ENCODE results near the gene TRRAP. TPM values are rescaled to one million over a fixed set of nuclear protein-coding genes. Genes with fewer than 3 reads are reported as not detected.

The TRRAP gene
- polyA plus RNA-seq, 1 donor = 24.7 TPM

DNA sequence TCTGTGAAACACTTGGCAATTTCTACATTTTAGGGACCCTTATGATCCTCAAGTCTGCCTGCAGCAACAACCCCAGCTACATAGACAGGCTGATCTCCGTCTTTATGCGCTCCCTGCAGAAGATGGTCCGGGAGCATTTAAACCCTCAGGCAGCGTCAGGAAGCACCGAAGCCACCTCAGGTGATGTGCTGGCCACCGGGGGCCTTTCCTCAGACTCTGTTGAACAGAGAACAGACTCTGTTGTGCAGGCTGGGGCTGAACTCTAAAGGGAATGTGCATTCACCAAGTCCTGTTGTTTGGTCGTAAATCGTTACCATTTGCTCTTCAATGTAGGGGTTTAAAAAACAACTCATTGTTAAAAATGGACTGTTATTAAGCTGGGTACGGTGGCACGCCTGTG lies 86.3 kb downstream of the TRRAP start:
- Histone ChIP-seq H3K27ac (ENCODE audit: low read length) (no peak overlapping the region), H3K9me3 (ENCODE audit: control insufficient read depth, low read depth, low read length) (no peaks in the 10 kb centered on the region), H3K4me1 (ENCODE audit: control insufficient read depth, insufficient read depth, low read length) (no peaks in the 10 kb centered on the region), H3K36me3 (ENCODE audit: control insufficient read depth, insufficient read depth, low read length) (peaks cover 78% of the 10 kb centered on the region), H3K4me3 (ENCODE audit: low read length) (no peak overlapping the region), H3K27me3 (ENCODE audit: control insufficient read depth, insufficient read depth, low read length) (no peaks in the 10 kb centered on the region)
- no peak for DNase-seq
- WGBS (ENCODE audit: insufficient coverage, low lambda C conversion rate) = no CpG with 5 or more reads among the region's 10 CpGs

DNA sequence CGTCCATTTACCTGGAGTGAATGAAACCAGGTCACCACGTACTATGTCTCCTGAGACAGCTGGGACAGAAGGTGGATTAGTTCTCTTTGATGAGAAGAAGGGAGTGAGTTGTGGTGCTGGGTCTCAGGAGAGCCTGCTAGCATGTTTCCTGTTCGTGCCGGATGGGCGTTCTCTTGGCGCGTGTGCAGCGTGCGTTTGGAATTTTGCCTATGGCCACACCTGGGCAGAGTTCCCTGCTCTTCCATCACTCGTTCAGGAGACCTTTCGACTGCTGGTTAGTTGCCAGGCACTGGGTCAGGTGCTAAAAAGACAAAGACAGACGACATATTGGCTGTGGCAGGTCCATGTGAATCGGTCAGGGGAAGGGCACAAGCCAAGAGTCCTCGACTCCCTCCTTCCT lies 90.3 kb downstream of the TRRAP start:
- no peaks in the 10 kb centered on the region for H3K27me3 ChIP-seq (ENCODE audit: control insufficient read depth, insufficient read depth, low read length)
- H3K4me1 ChIP-seq (ENCODE audit: control insufficient read depth, insufficient read depth, low read length) = no peaks in the 10 kb centered on the region
- no peak overlapping the region for H3K27ac ChIP-seq (ENCODE audit: low read length)
- WGBS (ENCODE audit: insufficient coverage, low lambda C conversion rate) = no CpG with 5 or more reads among the region's 14 CpGs
- no peaks in the 10 kb centered on the region for H3K9me3 ChIP-seq (ENCODE audit: control insufficient read depth, low read depth, low read length)
- H3K36me3 ChIP-seq (ENCODE audit: control insufficient read depth, insufficient read depth, low read length) = peaks cover 84% of the 10 kb centered on the region
- no peak for DNase-seq
- H3K4me3 ChIP-seq (ENCODE audit: low read length) = no peak overlapping the region

DNA sequence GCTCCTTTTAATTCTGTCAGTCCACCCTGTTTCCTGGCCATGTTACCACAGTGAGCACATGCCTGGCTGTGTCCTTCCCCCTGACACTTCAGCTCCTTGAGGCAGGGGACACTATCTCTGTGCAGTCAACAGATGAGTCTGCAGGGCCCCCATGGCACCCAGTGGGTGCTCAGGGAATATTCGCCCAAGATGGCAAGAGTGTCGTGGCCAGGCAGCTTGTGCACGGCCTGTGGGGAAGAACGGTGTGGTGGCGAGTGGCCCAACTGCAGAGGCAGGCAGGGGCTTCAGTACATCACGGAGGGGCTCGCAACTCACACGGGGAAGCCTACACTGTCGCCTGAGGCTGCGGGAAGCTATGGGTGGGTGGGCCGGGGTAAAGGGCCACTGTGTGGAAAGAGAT lies 91.1 kb downstream of the TRRAP start:
- no CpG with 5 or more reads among the region's 11 CpGs for WGBS (ENCODE audit: insufficient coverage, low lambda C conversion rate)
- Histone ChIP-seq H3K4me1 (ENCODE audit: control insufficient read depth, insufficient read depth, low read length) (no peaks in the 10 kb centered on the region), H3K27ac (ENCODE audit: low read length) (no peak overlapping the region)

DNA sequence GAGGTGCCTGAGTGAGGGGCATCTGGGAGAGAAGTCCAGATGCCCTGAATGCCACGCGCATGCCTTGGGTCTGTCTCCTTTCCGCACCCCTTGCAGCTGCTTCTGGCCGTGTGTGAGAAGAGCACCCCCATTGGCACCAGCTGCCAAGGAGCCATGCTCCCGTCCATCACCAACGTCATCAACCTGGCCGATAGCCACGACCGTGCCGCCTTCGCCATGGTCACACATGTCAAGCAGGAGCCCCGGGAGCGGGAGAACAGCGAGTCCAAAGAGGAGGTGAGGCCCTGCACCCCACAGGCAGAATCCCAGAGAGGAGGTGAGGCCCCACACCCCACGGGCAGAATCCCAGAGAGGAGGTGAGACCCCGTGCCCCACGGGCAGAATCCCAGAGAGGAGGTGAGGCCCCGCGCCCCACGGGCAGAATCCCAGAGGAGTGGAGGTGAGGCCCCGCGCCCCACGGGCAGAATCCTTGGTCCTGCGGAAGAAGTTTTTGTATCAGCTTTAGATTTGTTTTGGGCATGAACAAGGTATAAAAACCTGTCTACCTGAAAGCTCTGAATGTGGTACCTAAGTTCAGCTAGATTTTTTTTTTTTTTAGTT lies 91.8 kb downstream of the TRRAP start:
- WGBS (ENCODE audit: insufficient coverage, low lambda C conversion rate) = no CpG with 5 or more reads among the region's 24 CpGs

More for the DNA sequence above, 91.1 kb downstream of the TRRAP start:
- Histone ChIP-seq H3K9me3 (ENCODE audit: control insufficient read depth, low read depth, low read length) (no peaks in the 10 kb centered on the region), H3K4me3 (ENCODE audit: low read length) (no peak overlapping the region), H3K27me3 (ENCODE audit: control insufficient read depth, insufficient read depth, low read length) (no peaks in the 10 kb centered on the region), H3K36me3 (ENCODE audit: control insufficient read depth, insufficient read depth, low read length) (peaks cover 88% of the 10 kb centered on the region)
- DNase-seq = no peak

DNA sequence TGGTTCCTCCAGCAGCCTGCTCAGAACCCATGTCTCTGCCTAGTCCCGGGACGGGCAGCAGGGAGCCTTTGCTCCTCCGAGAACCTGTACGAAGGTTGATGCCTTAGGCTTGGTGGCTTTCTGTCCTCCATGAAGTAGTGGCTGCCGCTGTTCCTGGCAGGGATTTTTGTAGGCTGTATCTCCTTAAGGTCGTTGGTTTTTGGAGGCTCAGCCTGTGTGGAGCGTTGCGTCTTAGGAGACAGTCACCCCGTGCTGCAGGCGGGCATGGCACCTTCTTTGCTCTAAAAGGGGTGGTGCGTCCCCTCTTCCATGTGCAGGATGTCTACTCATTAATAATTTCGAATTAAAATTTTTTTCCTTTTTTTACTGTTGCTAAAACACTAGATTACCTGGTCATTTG lies 92.5 kb downstream of the TRRAP start:
- H3K4me3 ChIP-seq (ENCODE audit: low read length) = no peak overlapping the region
- H3K27ac ChIP-seq (ENCODE audit: low read length) = no peak overlapping the region
- peaks cover 87% of the 10 kb centered on the region for H3K36me3 ChIP-seq (ENCODE audit: control insufficient read depth, insufficient read depth, low read length)
- DNase-seq = no peak
- no peaks in the 10 kb centered on the region for H3K9me3 ChIP-seq (ENCODE audit: control insufficient read depth, low read depth, low read length)
- H3K27me3 ChIP-seq (ENCODE audit: control insufficient read depth, insufficient read depth, low read length) = no peaks in the 10 kb centered on the region
- no peaks in the 10 kb centered on the region for H3K4me1 ChIP-seq (ENCODE audit: control insufficient read depth, insufficient read depth, low read length)
- WGBS (ENCODE audit: insufficient coverage, low lambda C conversion rate) = 100% methylated on average over 1 of the region's 12 CpGs

More for the DNA sequence above, 91.8 kb downstream of the TRRAP start:
- Histone ChIP-seq H3K27me3 (ENCODE audit: control insufficient read depth, insufficient read depth, low read length) (no peaks in the 10 kb centered on the region), H3K4me3 (ENCODE audit: low read length) (no peak overlapping the region), H3K27ac (ENCODE audit: low read length) (no peak overlapping the region), H3K36me3 (ENCODE audit: control insufficient read depth, insufficient read depth, low read length) (peaks cover 87% of the 10 kb centered on the region), H3K4me1 (ENCODE audit: control insufficient read depth, insufficient read depth, low read length) (no peaks in the 10 kb centered on the region), H3K9me3 (ENCODE audit: control insufficient read depth, low read depth, low read length) (no peaks in the 10 kb centered on the region)
- DNase-seq = no peak

DNA sequence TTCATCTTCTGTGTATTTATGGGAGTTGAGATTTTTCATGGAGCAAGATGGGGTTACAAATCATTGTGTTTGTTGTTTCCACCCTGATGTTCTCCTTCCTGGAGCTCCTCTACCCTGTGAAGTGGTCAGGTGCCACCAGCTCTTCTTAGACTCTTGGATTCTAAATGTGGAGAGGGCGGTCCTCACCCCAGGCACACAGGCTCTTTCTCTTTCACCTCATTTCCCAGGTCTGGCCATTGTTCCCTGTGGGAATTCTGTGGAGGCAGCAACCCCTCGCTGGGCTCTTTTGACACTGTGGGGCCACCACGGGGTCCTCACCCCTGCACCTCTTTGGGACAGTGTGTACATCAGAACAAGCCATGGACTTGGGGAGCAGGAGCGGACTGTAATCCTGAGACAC lies 95.9 kb downstream of the TRRAP start:
- DNase-seq = no peak
- Histone ChIP-seq H3K27me3 (ENCODE audit: control insufficient read depth, insufficient read depth, low read length) (no peaks in the 10 kb centered on the region), H3K4me3 (ENCODE audit: low read length) (no peak overlapping the region), H3K4me1 (ENCODE audit: control insufficient read depth, insufficient read depth, low read length) (no peaks in the 10 kb centered on the region), H3K27ac (ENCODE audit: low read length) (no peak overlapping the region), H3K36me3 (ENCODE audit: control insufficient read depth, insufficient read depth, low read length) (peaks cover 95% of the 10 kb centered on the region), H3K9me3 (ENCODE audit: control insufficient read depth, low read depth, low read length) (no peaks in the 10 kb centered on the region)
- no CpG with 5 or more reads among the region's 4 CpGs for WGBS (ENCODE audit: insufficient coverage, low lambda C conversion rate)

DNA sequence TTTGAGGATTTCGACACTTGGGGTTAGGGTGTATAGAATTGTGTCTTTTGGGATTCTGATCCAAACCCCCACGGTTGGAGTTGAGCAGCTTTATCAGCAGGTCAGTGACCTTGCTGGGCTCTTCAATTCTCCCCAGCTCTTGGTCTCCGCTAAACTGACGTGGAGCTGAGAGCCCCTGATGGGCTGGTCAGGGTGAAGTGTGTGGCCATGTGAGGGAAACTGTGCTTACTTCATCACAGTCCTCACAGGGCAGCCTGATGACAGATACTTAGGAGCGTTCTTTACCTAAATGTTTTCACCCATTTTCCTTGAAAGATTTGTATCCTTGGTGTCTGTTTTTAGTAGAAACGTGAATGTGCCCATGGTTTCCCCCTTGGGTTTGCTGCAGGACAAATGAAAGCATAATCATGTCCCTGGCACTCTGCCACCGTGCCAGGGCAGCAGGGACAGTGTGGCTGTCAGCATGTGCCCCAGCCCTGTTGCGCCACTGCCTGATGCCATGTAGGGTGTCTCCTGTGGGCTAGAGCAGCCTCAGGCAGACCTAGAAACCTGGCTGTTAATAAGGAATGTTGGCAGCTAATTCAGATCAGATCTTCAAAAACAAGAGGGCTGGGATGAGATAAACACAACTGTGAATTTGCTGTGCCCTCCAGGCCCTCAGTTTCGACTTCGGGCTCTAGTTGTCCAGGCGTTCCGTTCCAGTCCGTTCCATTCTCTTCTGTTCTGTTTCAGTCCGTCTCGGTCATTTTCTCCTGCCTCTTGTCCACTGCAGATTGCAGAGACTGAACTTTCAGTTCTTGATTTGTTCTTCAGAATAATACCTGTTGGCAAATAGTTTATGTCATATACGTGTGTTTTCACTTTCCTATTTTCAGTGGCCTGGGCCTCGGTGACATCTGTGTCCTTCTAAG lies 96.8 kb downstream of the TRRAP start:
- Histone ChIP-seq H3K27ac (ENCODE audit: low read length) (no peak overlapping the region), H3K9me3 (ENCODE audit: control insufficient read depth, low read depth, low read length) (no peaks in the 10 kb centered on the region), H3K27me3 (ENCODE audit: control insufficient read depth, insufficient read depth, low read length) (no peaks in the 10 kb centered on the region), H3K36me3 (ENCODE audit: control insufficient read depth, insufficient read depth, low read length) (peaks cover 94% of the 10 kb centered on the region), H3K4me1 (ENCODE audit: control insufficient read depth, insufficient read depth, low read length) (no peaks in the 10 kb centered on the region), H3K4me3 (ENCODE audit: low read length) (no peak overlapping the region)
- 93% methylated on average over 3 of the region's 17 CpGs for WGBS (ENCODE audit: insufficient coverage, low lambda C conversion rate)
- no peak for DNase-seq

DNA sequence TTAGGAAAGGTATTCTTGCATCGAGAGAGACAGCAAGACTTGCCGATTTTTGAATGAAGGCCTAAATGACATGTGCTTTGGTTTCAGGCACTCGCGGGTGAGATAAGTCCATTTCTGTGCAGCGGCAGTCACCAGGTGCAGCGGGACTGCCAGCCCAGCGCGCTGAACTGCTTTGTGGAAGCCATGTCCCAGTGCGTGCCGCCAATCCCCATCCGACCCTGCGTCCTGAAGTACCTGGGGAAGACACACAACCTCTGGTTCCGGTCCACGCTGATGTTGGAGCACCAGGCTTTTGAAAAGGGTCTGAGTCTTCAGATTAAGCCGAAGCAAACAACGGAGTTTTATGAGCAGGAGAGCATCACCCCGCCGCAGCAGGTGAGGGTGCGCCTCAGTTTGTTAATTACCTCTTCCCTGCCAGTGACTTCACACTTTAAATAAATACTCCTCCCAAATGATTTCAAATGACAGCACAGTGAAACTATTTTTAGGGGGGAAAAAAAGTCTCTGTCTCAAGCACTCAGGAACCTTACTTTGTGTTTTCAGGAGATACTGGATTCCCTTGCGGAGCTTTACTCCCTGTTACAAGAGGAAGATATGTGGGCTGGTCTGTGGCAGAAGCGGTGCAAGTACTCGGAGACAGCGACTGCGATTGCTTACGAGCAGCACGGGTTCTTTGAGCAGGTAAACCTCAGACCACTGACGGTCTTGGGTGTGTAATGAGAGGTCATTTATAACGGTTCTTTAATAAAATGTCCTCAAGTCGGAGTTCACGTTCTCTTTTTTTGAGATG lies 98.3 kb downstream of the TRRAP start:
- Histone ChIP-seq H3K27ac (ENCODE audit: low read length) (no peak overlapping the region), H3K36me3 (ENCODE audit: control insufficient read depth, insufficient read depth, low read length) (peaks cover 92% of the 10 kb centered on the region), H3K4me3 (ENCODE audit: low read length) (no peak overlapping the region), H3K4me1 (ENCODE audit: control insufficient read depth, insufficient read depth, low read length) (no peaks in the 10 kb centered on the region), H3K9me3 (ENCODE audit: control insufficient read depth, low read depth, low read length) (peaks cover under 1% of the 10 kb centered on the region), H3K27me3 (ENCODE audit: control insufficient read depth, insufficient read depth, low read length) (no peaks in the 10 kb centered on the region)
- DNase-seq = no peak
- WGBS (ENCODE audit: insufficient coverage, low lambda C conversion rate) = 100% methylated on average over 3 of the region's 30 CpGs

DNA sequence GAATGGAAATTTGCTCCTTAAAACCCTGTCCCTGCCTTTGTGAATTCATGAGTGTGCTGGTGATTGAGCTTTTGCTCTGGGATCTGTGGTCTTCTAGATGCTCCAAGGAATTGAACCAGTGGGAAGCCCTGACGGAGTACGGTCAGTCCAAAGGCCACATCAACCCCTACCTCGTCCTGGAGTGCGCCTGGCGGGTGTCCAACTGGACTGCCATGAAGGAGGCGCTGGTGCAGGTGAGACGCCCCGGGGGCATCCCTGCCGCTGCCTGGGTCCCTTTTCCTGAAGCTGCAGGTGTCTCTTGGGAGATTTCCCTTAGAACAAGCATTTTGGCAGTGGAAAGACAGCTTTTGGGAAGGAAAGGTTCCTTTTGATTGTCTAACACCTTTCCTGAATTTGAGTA lies 100.3 kb downstream of the TRRAP start:
- H3K27me3 ChIP-seq (ENCODE audit: control insufficient read depth, insufficient read depth, low read length) = no peaks in the 10 kb centered on the region
- no peak overlapping the region for H3K27ac ChIP-seq (ENCODE audit: low read length)
- H3K36me3 ChIP-seq (ENCODE audit: control insufficient read depth, insufficient read depth, low read length) = peaks cover 93% of the 10 kb centered on the region
- peaks cover 3% of the 10 kb centered on the region for H3K9me3 ChIP-seq (ENCODE audit: control insufficient read depth, low read depth, low read length)
- no peak for DNase-seq
- no peak overlapping the region for H3K4me3 ChIP-seq (ENCODE audit: low read length)
- no CpG with 5 or more reads among the region's 9 CpGs for WGBS (ENCODE audit: insufficient coverage, low lambda C conversion rate)
- H3K4me1 ChIP-seq (ENCODE audit: control insufficient read depth, insufficient read depth, low read length) = no peaks in the 10 kb centered on the region

DNA sequence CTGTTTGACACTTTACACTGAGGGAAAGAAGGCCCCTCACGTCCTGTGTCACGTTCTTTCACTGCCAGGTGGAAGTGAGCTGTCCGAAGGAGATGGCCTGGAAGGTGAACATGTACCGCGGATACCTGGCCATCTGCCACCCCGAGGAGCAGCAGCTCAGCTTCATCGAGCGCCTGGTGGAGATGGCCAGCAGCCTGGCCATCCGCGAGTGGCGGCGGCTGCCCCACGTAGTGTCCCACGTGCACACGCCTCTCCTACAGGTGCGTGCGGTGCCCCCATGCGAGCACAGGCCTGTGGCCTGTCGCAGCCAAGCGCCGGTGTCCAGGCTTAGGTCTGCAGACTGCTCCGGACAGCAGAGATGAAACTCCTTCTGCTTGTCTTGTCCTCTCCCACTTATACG lies 103.4 kb downstream of the TRRAP start:
- WGBS (ENCODE audit: insufficient coverage, low lambda C conversion rate) = no CpG with 5 or more reads among the region's 23 CpGs
- H3K36me3 ChIP-seq (ENCODE audit: control insufficient read depth, insufficient read depth, low read length) = peaks cover 89% of the 10 kb centered on the region
- H3K4me1 ChIP-seq (ENCODE audit: control insufficient read depth, insufficient read depth, low read length) = no peaks in the 10 kb centered on the region
- no peak for DNase-seq
- H3K27ac ChIP-seq (ENCODE audit: low read length) = no peak overlapping the region
- H3K4me3 ChIP-seq (ENCODE audit: low read length) = no peak overlapping the region
- H3K27me3 ChIP-seq (ENCODE audit: control insufficient read depth, insufficient read depth, low read length) = no peaks in the 10 kb centered on the region
- H3K9me3 ChIP-seq (ENCODE audit: control insufficient read depth, low read depth, low read length) = peaks cover 3% of the 10 kb centered on the region
